Neural progenitor cell (in vitro differentiated cells): Measurements from ENCODE around the gene UHRF2. TPM values are rescaled to one million over a fixed set of nuclear protein-coding genes. Genes with fewer than 3 reads are reported as not detected.

Experiments
- DNase-seq: peaks from one replicate; pipeline ENCODE4 v3.0.0-alpha.2; 2016; ENCODE audit warnings: low spot score
- H2AFZ ChIP-seq: fragments of 200-600 bp; sonication (generic); replicated peaks from 2 replicates; pipeline ENCODE4 v1.6.1; 2016; ENCODE audit warnings: antibody characterized with exemption
- H3F3A ChIP-seq: fragments of 200-600 bp; sonication (generic); 2 replicates; pipeline ENCODE4 v1.6.1; 2016; ENCODE audit warnings: antibody characterized with exemption, low read depth
- H3K27ac ChIP-seq: fragments of 200-600 bp; sonication (generic); 2 replicates; pipeline ENCODE4 v1.5.1; 2016; ENCODE audit warnings: mild to moderate bottlenecking
- H3K27me3 ChIP-seq: fragments of 200-600 bp; sonication (generic); 2 replicates; pipeline ENCODE4 v1.6.1; 2016; ENCODE audit warnings: mild to moderate bottlenecking, moderate library complexity
- H3K36me3 ChIP-seq: fragments of 200-600 bp; sonication (generic); 2 replicates; pipeline ENCODE4 v1.5.1; 2016
- H3K4me1 ChIP-seq: fragments of 200-600 bp; sonication (generic); 2 replicates; pipeline ENCODE4 v1.6.1; 2016; ENCODE audit warnings: mixed run types
- H3K4me2 ChIP-seq: fragments of 200-600 bp; sonication (generic); 2 replicates; pipeline ENCODE4 v1.6.1; 2016
- H3K4me3 ChIP-seq: fragments of 200-600 bp; sonication (generic); 2 replicates; pipeline ENCODE4 v1.5.1; 2016
- H3K79me2 ChIP-seq: fragments of 200-600 bp; sonication (generic); 2 replicates; pipeline ENCODE4 v1.6.1; 2016; ENCODE audit warnings: low read depth
- H3K9ac ChIP-seq: fragments of 200-600 bp; sonication (generic); 2 replicates; pipeline ENCODE4 v1.6.1; 2016
- H3K9me3 ChIP-seq: fragments of 200-600 bp; sonication (generic); 2 replicates; pipeline ENCODE4 v1.5.1; 2016; ENCODE audit warnings: low read depth
- H4K20me1 ChIP-seq: fragments of 200-600 bp; sonication (generic); 2 replicates; pipeline ENCODE4 v1.6.1; 2016; ENCODE audit warnings: low read depth
- H3K27ac Mint-ChIP-seq: 3 replicates; pipeline ENCODE4 v1.8.0; 2021; ENCODE audit warnings: mixed read lengths
- H3K27me3 Mint-ChIP-seq: 2 replicates; pipeline ENCODE4 v1.8.0; 2022; ENCODE audit warnings: low read depth, mild to moderate bottlenecking, inconsistent platforms, moderate library complexity, mixed read lengths; ENCODE audit not compliant: insufficient read depth
- H3K36me3 Mint-ChIP-seq: 3 replicates; pipeline ENCODE4 v1.8.0; 2021; ENCODE audit warnings: mixed read lengths
- H3K4me1 Mint-ChIP-seq: 3 replicates; pipeline ENCODE4 v1.8.0; 2021; ENCODE audit warnings: mixed read lengths
- H3K4me3 Mint-ChIP-seq: 3 replicates; pipeline ENCODE4 v1.8.0; 2021; ENCODE audit warnings: mild to moderate bottlenecking, moderate library complexity, mixed read lengths
- H3K9me3 Mint-ChIP-seq: 3 replicates; pipeline ENCODE4 v1.8.0; 2020; ENCODE audit warnings: mixed read lengths
- EZH2 ChIP-seq: fragments of 200-600 bp; sonication (generic); IDR thresholded peaks from 2 replicates; pipeline ENCODE4 v1.6.1; 2017; ENCODE audit warnings: antibody characterized with exemption, mild to moderate bottlenecking, moderate library complexity
- EZH2phosphoT487 ChIP-seq: fragments of 200-600 bp; sonication (generic); IDR thresholded peaks from 2 replicates; pipeline ENCODE4 v1.6.1; 2017; ENCODE audit warnings: antibody characterized with exemption
- total RNA-seq: library from RNA; depleted of rRNA; stranded (reverse); fragments of >200 nt; gene quantifications from 2 replicates; pipeline ENCODE4 v1.2.3, GENCODE V29; 2015; ENCODE audit warnings: low replicate concordance
- TF ChIP-seq, protein P1 (sequence below): fragments of 200-600 bp; sonication (generic); IDR thresholded peaks from 2 replicates; pipeline ENCODE4 v1.5.1; 2017; ENCODE audit warnings: antibody characterized with exemption, mild to moderate bottlenecking

Gene UHRF2
- total RNA-seq, 1 donor from 2014 or later, result 114 TPM

DNA sequence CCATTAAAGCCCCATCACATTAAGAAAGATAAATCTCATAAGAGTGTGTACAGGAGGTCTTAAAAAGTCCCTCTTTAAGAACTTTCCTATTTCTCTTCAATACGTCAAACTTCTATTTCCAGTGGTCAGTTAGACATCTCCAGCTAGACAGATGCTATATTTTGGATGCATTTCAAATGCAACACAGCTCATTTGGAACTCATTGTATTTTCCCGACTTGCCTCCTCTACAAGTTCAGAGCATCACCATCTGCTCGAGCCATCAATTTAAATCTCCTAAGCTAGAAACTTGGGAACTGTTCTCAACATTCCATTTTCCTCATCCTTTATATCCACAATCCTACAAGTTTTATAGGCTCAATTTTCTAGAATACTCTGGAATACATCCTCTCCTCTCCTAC lies 3.2 kb upstream of the UHRF2 start:
- H3K4me2 ChIP-seq, result no peak overlapping the region
- H3K9me3 ChIP-seq, result no peaks in the 10 kb centered on the region
- no peak overlapping the region for H3K4me3 ChIP-seq
- Mint-ChIP-seq H3K9me3 (no peaks in the 10 kb centered on the region), H3K27ac (no peak overlapping the region), H3K36me3 (no peaks in the 10 kb centered on the region), H3K4me1 (peaks cover 6% of the 10 kb centered on the region), H3K27me3 (peaks cover 4% of the 10 kb centered on the region), H3K4me3 (no peak overlapping the region)
- TF ChIP-seq EZH2, result no peak
- no peak for TF ChIP-seq EZH2phosphoT487
- TF ChIP-seq, protein P1, sequence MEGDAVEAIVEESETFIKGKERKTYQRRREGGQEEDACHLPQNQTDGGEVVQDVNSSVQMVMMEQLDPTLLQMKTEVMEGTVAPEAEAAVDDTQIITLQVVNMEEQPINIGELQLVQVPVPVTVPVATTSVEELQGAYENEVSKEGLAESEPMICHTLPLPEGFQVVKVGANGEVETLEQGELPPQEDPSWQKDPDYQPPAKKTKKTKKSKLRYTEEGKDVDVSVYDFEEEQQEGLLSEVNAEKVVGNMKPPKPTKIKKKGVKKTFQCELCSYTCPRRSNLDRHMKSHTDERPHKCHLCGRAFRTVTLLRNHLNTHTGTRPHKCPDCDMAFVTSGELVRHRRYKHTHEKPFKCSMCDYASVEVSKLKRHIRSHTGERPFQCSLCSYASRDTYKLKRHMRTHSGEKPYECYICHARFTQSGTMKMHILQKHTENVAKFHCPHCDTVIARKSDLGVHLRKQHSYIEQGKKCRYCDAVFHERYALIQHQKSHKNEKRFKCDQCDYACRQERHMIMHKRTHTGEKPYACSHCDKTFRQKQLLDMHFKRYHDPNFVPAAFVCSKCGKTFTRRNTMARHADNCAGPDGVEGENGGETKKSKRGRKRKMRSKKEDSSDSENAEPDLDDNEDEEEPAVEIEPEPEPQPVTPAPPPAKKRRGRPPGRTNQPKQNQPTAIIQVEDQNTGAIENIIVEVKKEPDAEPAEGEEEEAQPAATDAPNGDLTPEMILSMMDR, result no peak
- no peak for DNase-seq
- H4K20me1 ChIP-seq, result peaks cover 14% of the 10 kb centered on the region
- peaks cover 17% of the 10 kb centered on the region for H3K79me2 ChIP-seq
- no peak overlapping the region for H3K27ac ChIP-seq
- peaks cover 14% of the 10 kb centered on the region for H3F3A ChIP-seq
- H3K4me1 ChIP-seq, result peaks cover 3% of the 10 kb centered on the region
- H3K9ac ChIP-seq, result no peak overlapping the region
- no peaks in the 10 kb centered on the region for H3K36me3 ChIP-seq
- peaks cover 7% of the 10 kb centered on the region for H3K27me3 ChIP-seq
- peak overlapping the region; percentile 22 for H2AFZ ChIP-seq

DNA sequence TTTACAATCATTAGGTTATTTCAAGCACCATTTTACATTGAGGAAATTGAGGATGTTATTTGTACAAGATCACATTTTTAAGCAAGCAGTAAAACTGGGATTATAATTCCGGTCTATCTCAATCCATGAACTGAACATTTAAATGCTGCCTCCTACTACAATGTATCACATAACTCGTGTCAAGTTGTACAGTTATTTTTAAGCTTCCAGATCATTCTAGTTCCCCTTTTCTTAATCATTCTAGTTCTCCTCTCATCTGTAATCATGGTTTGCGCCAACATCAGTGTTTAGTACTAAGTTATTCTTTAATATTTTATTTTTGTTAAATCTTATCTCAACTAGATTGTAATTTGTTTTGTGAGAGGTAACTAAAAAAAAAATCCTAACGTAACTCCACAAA lies 2.4 kb upstream of the UHRF2 start:
- TF ChIP-seq EZH2, result no peak
- TF ChIP-seq, protein P1, result no peak
- TF ChIP-seq EZH2phosphoT487, result no peak
- Histone ChIP-seq H3K4me3 (no peak overlapping the region), H4K20me1 (peaks cover 22% of the 10 kb centered on the region), H3F3A (peaks cover 14% of the 10 kb centered on the region), H3K27me3 (peaks cover 7% of the 10 kb centered on the region), H3K79me2 (peaks cover 25% of the 10 kb centered on the region), H3K4me1 (peaks cover 7% of the 10 kb centered on the region), H3K4me2 (no peak overlapping the region), H3K36me3 (no peaks in the 10 kb centered on the region), H3K27ac (no peak overlapping the region), H3K9me3 (no peaks in the 10 kb centered on the region), H2AFZ (no peak overlapping the region), H3K9ac (no peak overlapping the region)
- Mint-ChIP-seq H3K4me1 (peaks cover 15% of the 10 kb centered on the region), H3K27ac (no peak overlapping the region), H3K27me3 (peaks cover 4% of the 10 kb centered on the region), H3K4me3 (no peak overlapping the region), H3K9me3 (no peaks in the 10 kb centered on the region), H3K36me3 (peaks cover 4% of the 10 kb centered on the region)
- DNase-seq, result no peak

GRCh38 chr9:6413365-6414246 lies 607 bp downstream of the UHRF2 start:
- Histone ChIP-seq H3K4me3 (peak overlapping the region; percentile 99), H3F3A (peaks cover 14% of the 10 kb centered on the region), H3K27ac (peak overlapping the region; percentile 78), H3K4me1 (peaks cover 20% of the 10 kb centered on the region), H3K79me2 (peaks cover 55% of the 10 kb centered on the region), H3K9ac (peak overlapping the region; percentile 89), H3K27me3 (peaks cover 7% of the 10 kb centered on the region), H3K36me3 (no peaks in the 10 kb centered on the region), H2AFZ (peak overlapping the region; percentile 58), H3K9me3 (no peaks in the 10 kb centered on the region), H4K20me1 (peaks cover 49% of the 10 kb centered on the region), H3K4me2 (peak overlapping the region; percentile 87)
- Mint-ChIP-seq H3K4me3 (peak overlapping the region; percentile 91), H3K9me3 (peaks cover 11% of the 10 kb centered on the region), H3K27ac (peak overlapping the region; percentile 33), H3K36me3 (peaks cover 24% of the 10 kb centered on the region), H3K4me1 (peaks cover 15% of the 10 kb centered on the region), H3K27me3 (peaks cover 2% of the 10 kb centered on the region)
- peak; percentile 57 for DNase-seq
- TF ChIP-seq EZH2 (no peak), EZH2phosphoT487 (peak; percentile 10)

- peak; percentile 23 for DNase-seq
- Histone ChIP-seq H3K27ac (no peak overlapping the region), H4K20me1 (peaks cover 56% of the 10 kb centered on the region), H3K9ac (peak overlapping the region; percentile 89), H3K79me2 (peaks cover 61% of the 10 kb centered on the region), H3K4me2 (peak overlapping the region; percentile 87), H3K36me3 (no peaks in the 10 kb centered on the region), H2AFZ (no peak overlapping the region), H3K9me3 (no peaks in the 10 kb centered on the region), H3F3A (peaks cover 14% of the 10 kb centered on the region), H3K4me1 (peaks cover 27% of the 10 kb centered on the region), H3K27me3 (peaks cover 7% of the 10 kb centered on the region), H3K4me3 (peak overlapping the region; percentile 99)
- H3K4me1 Mint-ChIP-seq, result peaks cover 15% of the 10 kb centered on the region
- H3K27me3 Mint-ChIP-seq, result peaks cover under 1% of the 10 kb centered on the region
- TF ChIP-seq, protein P1, result no peak
- TF ChIP-seq EZH2phosphoT487 (no peak), EZH2 (no peak)
- H3K9me3 Mint-ChIP-seq, result peaks cover 16% of the 10 kb centered on the region
- H3K27ac Mint-ChIP-seq, result peak overlapping the region; percentile 33
- peaks cover 29% of the 10 kb centered on the region for H3K36me3 Mint-ChIP-seq
- peak overlapping the region; percentile 91 for H3K4me3 Mint-ChIP-seq
Observed at GRCh38 chr9:6414247-6414641, 1.2 kb downstream of the UHRF2 start.
